Cerebellar cortex (tissue), 1 donor: Measurements from ENCODE around the gene TF.
A peak's percentile ranks its signal among the peaks of the same experiment; 100 is the strongest.
"Not testable (repeated sequence)": the region's sequence is repeated elsewhere in the genome, so short reads cannot be mapped to it uniquely, and the experiment has no call there.

Experiments
- DNase-seq: peaks from one replicate; pipeline ENCODE4 v3.0.0-alpha.2; 2015; ENCODE audit warnings: low spot score

The TF gene

GRCh38 chr3:133765256-133765655 is 19.1 kb downstream of the TF start:
- no peak for DNase-seq

GRCh38 chr3:133767607-133768006 is 21.4 kb downstream of the TF start:
- no peak for DNase-seq

- DNase-seq: no peak
These were observed 23.3 kb downstream of the TF start for GRCh38 chr3:133769536-133769935.

GRCh38 chr3:133773732-133774131 is 27.5 kb downstream of the TF start:
- DNase-seq: no peak

- no peak for DNase-seq
These were observed 29.1 kb downstream of the TF start for GRCh38 chr3:133775309-133775708.

- DNase-seq: no peak
These were observed 29.6 kb downstream of the TF start for GRCh38 chr3:133775835-133776234.

GRCh38 chr3:133776794-133777438 is 30.7 kb downstream of the TF start:
- DNase-seq: no peak

- no peak for DNase-seq
These were observed 31.8 kb downstream of the TF start for GRCh38 chr3:133777807-133778568.

GRCh38 chr3:133779626-133780203 is 33.5 kb downstream of the TF start:
- no peak for DNase-seq

- DNase-seq: not testable (repeated sequence)
These were observed 34.6 kb downstream of the TF start for GRCh38 chr3:133780756-133781155.

GRCh38 chr3:133781570-133781969 is 35.4 kb downstream of the TF start:
- no peak for DNase-seq

- no peak for DNase-seq
These were observed 36.3 kb downstream of the TF start for GRCh38 chr3:133782454-133782853.

GRCh38 chr3:133783762-133784161 is 37.6 kb downstream of the TF start:
- no peak for DNase-seq

GRCh38 chr3:133788024-133788423 is 41.8 kb downstream of the TF start:
- DNase-seq: no peak

GRCh38 chr3:133792171-133792763 is 46.1 kb downstream of the TF start:
- DNase-seq: peak; percentile 5

GRCh38 chr3:133797396-133798105 is 51.4 kb downstream of the TF start:
- no peak for DNase-seq

GRCh38 chr3:133799794-133800585 is 53.8 kb downstream of the TF start:
- DNase-seq: no peak

- no peak for DNase-seq
These were observed 57.3 kb downstream of the TF start for GRCh38 chr3:133803469-133803868.

GRCh38 chr3:133804896-133805295 is 58.7 kb downstream of the TF start:
- no peak for DNase-seq

GRCh38 chr3:133805384-133805701 is 59.1 kb downstream of the TF start:
- no peak for DNase-seq

- DNase-seq: peak; percentile 98
These were observed 59.7 kb downstream of the TF start, which contains the start of gene SRPRB for GRCh38 chr3:133805702-133806475. SRPRB (plus strand) TSS chr3:133805815; CDS start chr3:133805849, 34 bp downstream.
